ENCODE measurements around the gene CFAP251.

DNA sequence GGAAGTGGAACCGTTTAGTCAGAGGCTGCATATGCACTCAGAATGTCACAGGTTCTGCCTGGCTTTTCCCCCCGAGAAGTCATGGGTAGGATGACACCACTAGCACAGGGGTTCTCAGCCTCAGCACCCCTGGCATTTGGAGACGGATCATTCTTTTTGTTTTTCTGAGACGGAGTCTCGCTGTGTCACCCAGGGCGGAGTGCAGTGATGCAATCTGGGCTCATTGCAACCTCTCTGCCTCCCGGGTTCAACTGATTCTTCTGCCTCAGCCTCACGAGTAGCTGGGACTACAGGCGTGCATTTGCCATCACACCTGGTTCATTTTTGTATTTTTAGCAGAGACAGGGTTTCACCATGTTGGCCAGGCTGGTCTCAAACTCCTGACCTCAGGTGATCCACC lies 131.4 kb downstream of the CFAP251 start:
- TF ChIP-seq TCF12 (IDR thresholded peaks at IDR 0.05; ENCODE audit: low read depth) (no peak), CEBPB (IDR thresholded peaks at IDR 0.05) (no peak), TAF1 (IDR thresholded peaks at IDR 0.05; ENCODE audit: low read depth) (no peak), REST (IDR thresholded peaks at IDR 0.05; ENCODE audit: low read depth) (no peak), RAD21 (IDR thresholded peaks at IDR 0.05; ENCODE audit: low read depth) (no peak), YY1 (IDR thresholded peaks at IDR 0.05; ENCODE audit: low read depth) (no peak), MAX (IDR thresholded peaks at IDR 0.05) (no peak), EP300 (IDR thresholded peaks at IDR 0.05; ENCODE audit: borderline replicate concordance) (no peak)

Data from Ishikawa (cell line).